Left lung (tissue), 10 donors: ENCODE data around the gene HPN. TPM values are rescaled to one million over a fixed set of nuclear protein-coding genes. Genes with fewer than 3 reads are reported as not detected.

ENCODE experiments used
- ATAC-seq: fragments of 200-7000 bp; cut with Tn5 transposase; one replicate; pipeline ENCODE4 v1.9.1; 2020; ENCODE audit warnings: moderate library complexity
- DNase-seq, 4 donors: peaks; one replicate each; pipeline ENCODE4 v3.0.0-alpha.2; 2013 to 2020
- H3K27ac ChIP-seq, 2 donors: fragments of 200-600 bp; sonication (generic) in 1 of 2; one replicate each; pipeline versions ENCODE4 v1.5.0 to v1.8.0; 2020 to 2021
- H3K27me3 ChIP-seq, 2 donors: fragments of 200-600 bp; sonication (generic) in 1 of 2; one replicate each; pipeline versions ENCODE4 v1.5.0 to v1.8.0; 2020 to 2021
- H3K36me3 ChIP-seq, 2 donors: fragments of 200-600 bp; sonication (generic) in 1 of 2; one replicate each; pipeline versions ENCODE4 v1.5.0 to v1.8.0; 2020 to 2021
- H3K4me1 ChIP-seq, 2 donors: fragments of 200-600 bp; one replicate each; pipeline ENCODE4 v1.8.0; 2021
- H3K4me3 ChIP-seq, 2 donors: fragments of 200-600 bp; sonication (generic) in 1 of 2; one replicate each; pipeline versions ENCODE4 v1.5.0 to v1.8.0; 2020 to 2021; ENCODE audit warnings: mild to moderate bottlenecking in 1 of 2
- H3K9me3 ChIP-seq, 2 donors: fragments of 200-600 bp; sonication (generic) in 1 of 2; one replicate each; pipeline versions ENCODE4 v1.5.0 to v1.8.0; 2020 to 2021
- CTCF ChIP-seq, 2 donors: fragments of 200-600 bp; sonication (generic) in 1 of 2; IDR thresholded peaks; one replicate each; pipeline versions ENCODE4 v1.5.0 to v1.8.0; 2021; ENCODE audit warnings: antibody characterized with exemption in 2 of 2
- intact Hi-C, 2 donors: fragments of 100-400 bp; cut with DNase I; formaldehyde crosslinking; loops; one replicate each; pipeline versions ENCODE4 v1.11.2 to v1.14.2; 2022
- polyA plus RNA-seq, 6 donors: library from polyadenylated mRNA; unstranded; fragments of 120-200 nt; gene quantifications; one replicate each; pipeline ENCODE4 v1.2.1, GENCODE V29; 2013; ENCODE audit not compliant: insufficient read length in 6 of 6
- total RNA-seq, 2 donors: library from RNA; stranded (reverse); fragmentation: NEBNext Ultra II Directional; extraction: Animal tissue kit (Norgen Biotek cat#: 25700); gene quantifications; one replicate each; pipeline ENCODE4 v1.2.1, GENCODE V29; 2021
- donor health status: DM: no; HTN: yes; CAD: no.
- donor health status: DM: no; HTN: no; CAD: no.

The HPN gene
- total and polyA plus RNA-seq, 8 donors, result 16.8 to 44.7 (median 32.2) TPM

- Histone ChIP-seq H3K9me3 (no peaks in the 10 kb centered on the region), H3K4me3 (no peak overlapping the region), H3K27ac (no peak overlapping the region), H3K27me3 (peaks cover 0 to 10% of the 10 kb centered on the region in 2 donors), H3K4me1 (peaks cover 0 to 6% of the 10 kb centered on the region in 2 donors), H3K36me3 (no peaks in the 10 kb centered on the region)
- no peak for DNase-seq
- intact Hi-C loops, result no loop called here
- no peak for TF ChIP-seq CTCF (IDR thresholded peaks at IDR 0.05)
- ATAC-seq, result no peak
Measured at GRCh38 chr19:35109395-35110112, 68.0 kb downstream of the HPN start.

- no peak for TF ChIP-seq CTCF (IDR thresholded peaks at IDR 0.05)
- ATAC-seq, result no peak
- H3K27me3 ChIP-seq, result peaks cover 0 to 10% of the 10 kb centered on the region in 2 donors
- no peaks in the 10 kb centered on the region for H3K36me3 ChIP-seq
- DNase-seq, result no peak
- H3K4me1 ChIP-seq, result peaks cover 0 to 18% of the 10 kb centered on the region in 2 donors
- H3K9me3 ChIP-seq, result no peaks in the 10 kb centered on the region
- H3K4me3 ChIP-seq, result no peak overlapping the region
- no peak overlapping the region for H3K27ac ChIP-seq
- intact Hi-C loops, result no loop called here
Measured at GRCh38 chr19:35110974-35111373, 69.5 kb downstream of the HPN start.

GRCh38 chr19:35112995-35113688, 71.6 kb downstream of the HPN start:
- H3K36me3 ChIP-seq, result no peaks in the 10 kb centered on the region
- TF ChIP-seq CTCF (IDR thresholded peaks at IDR 0.05), result no peak
- H3K27ac ChIP-seq, result no peak overlapping the region
- no peak overlapping the region for H3K4me3 ChIP-seq
- H3K4me1 ChIP-seq, result peaks cover 0 to 18% of the 10 kb centered on the region in 2 donors
- ATAC-seq (no peak), DNase-seq (no peak)
- H3K27me3 ChIP-seq, result peaks cover 0 to 10% of the 10 kb centered on the region in 2 donors
- H3K9me3 ChIP-seq, result no peaks in the 10 kb centered on the region
- intact Hi-C loops, result no loop called here

- peak; percentile 56 to 86 (median 84) for DNase-seq
- Histone ChIP-seq H3K4me1 (peaks cover 0 to 18% of the 10 kb centered on the region in 2 donors), H3K4me3 (peak overlapping the region; percentile 10 to 41), H3K9me3 (no peaks in the 10 kb centered on the region), H3K36me3 (no peaks in the 10 kb centered on the region), H3K27me3 (peaks cover 0 to 4% of the 10 kb centered on the region in 2 donors), H3K27ac (peak overlapping the region; percentile 45 to 53)
- peak; percentile 92 to 97 for TF ChIP-seq CTCF (IDR thresholded peaks at IDR 0.05)
- intact Hi-C loops, result no loop called here
- ATAC-seq, result peak; percentile 71
Measured at GRCh38 chr19:35114353-35115176, 73.0 kb downstream of the HPN start.
